CD4-positive, alpha-beta T cell treated with Interleukin-15 for 4 hours (primary cell): ENCODE data around the gene IFT122.

ENCODE experiments used
- DNase-seq: peaks from one replicate; pipeline ENCODE4 v3.0.0-alpha.2; 2020; ENCODE audit warnings: low spot score

The IFT122 gene

DNA sequence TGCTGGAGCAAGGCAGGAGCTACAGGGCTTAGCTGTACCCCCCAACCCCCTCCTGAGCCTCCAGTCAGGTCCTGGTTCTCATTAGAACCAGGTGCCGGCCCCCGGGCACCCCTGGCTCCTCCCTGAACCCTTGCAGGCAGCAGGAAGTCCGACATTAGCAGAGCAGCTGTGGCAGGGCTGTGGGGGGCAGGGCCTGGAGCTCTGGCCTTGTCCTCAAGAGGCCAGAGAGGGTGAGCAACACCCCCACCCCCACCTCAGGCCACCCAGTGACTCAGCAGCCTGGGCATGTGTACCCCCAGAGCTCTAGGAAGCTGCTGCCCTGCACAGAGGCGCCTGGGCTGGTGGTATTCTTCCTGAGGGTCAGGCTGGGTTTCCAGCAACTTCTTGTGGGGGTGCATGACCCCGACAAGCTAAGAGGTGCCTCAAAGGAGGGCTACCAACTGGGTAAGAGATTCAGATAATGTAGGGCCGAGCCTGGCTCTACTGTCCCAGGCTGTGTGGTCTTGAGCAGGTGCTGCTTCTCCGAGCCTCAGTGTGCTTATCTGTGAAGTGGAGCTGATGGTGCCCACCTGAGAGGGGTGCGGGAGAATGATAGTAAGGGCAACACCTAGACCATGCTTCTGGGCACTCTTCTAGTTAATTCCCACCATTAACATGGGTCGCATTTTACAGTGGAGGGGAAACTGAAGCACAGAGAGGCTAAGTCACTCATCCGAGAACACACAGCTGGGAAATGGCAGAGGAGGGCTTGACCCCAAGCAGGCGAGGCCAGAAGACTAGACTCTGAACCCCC is 118.9 kb downstream of the IFT122 start:
- DNase-seq, result no peak

- no peak for DNase-seq
These were observed 119.6 kb downstream of the IFT122 start for GRCh38 chr3:129559565-129560079.

DNA sequence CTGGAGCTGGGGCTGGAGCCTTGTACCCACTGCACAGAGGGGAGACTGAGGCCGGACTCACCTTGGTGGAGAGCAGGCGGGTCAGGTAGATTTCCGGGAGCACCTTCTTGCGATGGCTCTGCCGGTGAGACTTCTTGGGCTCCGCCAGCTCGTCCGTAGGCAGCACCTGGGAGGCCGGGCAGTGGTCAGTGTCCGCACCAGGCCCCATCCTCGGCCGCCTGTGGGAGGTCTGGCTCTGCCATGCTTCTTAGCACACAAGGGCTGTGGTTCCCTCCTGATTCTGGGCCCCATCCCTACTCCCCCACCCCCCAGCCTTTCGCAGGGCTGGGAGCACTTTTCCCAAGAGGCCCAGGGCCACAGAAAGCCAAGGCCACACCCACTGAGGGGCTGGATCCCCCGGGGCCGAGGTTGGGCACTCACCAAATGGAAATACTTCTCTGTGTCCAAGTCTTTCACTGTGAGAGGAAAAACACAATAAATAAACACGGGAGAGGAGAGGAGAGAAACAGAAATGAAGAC is 120.3 kb downstream of the IFT122 start:
- no peak for DNase-seq

DNA sequence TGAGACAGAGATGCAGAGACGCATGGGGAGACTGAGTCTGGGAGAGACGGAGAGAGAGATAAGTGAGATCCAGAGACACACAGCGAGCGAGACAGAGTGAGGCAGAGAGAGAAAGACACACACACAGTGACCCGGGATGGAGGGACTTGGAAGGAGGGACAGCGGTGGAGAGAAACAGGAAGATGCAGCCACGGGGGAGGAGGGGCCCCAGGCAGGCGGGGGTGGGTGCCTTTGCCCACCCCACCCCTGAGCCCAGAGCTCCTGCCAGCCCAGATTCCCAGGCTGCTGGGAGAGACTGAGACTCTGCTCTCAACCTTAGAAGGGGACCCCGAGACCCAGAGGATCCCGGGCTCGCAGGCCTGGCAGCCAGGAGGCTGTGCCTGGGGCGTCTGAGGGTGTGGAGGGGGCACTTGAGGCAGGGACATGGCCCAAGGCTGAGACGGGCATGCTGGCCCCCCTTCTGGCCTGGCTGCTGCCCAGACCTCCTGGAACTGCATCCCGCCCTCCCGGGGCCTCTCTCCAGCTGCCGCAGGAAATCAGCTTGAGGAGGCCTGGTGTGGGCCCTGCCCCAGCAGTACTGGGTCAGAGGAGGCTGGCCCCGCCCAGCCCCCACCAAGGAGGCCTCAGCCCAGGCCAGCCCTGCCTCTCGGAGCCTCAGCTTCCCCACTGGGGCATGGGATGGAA is 121.0 kb downstream of the IFT122 start:
- DNase-seq, result no peak

DNA sequence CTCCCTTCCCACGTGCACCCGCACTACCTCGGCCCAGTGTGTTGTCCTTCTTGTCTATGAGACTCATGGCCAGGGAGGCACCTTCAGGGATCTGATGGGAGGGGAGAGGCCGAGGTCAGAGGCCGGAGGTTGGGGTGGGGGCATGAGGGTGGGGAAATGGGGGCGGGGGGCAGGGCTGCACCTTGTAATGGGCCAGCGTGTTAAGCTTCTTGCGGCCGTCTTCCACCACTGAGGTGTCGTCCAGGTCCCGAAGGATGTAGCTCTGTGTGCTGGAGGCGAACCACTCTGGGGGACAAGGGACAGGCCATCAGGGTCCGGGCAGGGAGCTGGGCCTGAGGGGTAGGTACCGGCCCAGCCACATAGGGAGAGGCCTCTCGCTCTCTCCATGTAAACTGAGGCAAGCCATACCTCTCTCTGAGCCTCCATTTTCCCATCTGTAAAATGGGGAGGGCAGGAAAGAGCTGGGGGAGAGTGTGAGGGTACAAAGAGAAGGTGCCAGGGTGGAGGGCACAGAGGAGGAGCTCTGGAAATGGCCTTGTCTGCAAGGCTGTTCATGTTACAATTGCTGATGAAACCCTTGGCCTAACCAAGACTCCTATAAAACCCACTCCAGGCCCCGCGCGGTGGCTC is 121.7 kb downstream of the IFT122 start:
- DNase-seq, result no peak

GRCh38 chr3:129562803-129563202 is 122.8 kb downstream of the IFT122 start:
- no peak for DNase-seq

- DNase-seq, result no peak
These were observed 123.3 kb downstream of the IFT122 start for GRCh38 chr3:129563332-129563731.

- no peak for DNase-seq
These were observed 124.0 kb downstream of the IFT122 start for GRCh38 chr3:129563850-129564535.

DNA sequence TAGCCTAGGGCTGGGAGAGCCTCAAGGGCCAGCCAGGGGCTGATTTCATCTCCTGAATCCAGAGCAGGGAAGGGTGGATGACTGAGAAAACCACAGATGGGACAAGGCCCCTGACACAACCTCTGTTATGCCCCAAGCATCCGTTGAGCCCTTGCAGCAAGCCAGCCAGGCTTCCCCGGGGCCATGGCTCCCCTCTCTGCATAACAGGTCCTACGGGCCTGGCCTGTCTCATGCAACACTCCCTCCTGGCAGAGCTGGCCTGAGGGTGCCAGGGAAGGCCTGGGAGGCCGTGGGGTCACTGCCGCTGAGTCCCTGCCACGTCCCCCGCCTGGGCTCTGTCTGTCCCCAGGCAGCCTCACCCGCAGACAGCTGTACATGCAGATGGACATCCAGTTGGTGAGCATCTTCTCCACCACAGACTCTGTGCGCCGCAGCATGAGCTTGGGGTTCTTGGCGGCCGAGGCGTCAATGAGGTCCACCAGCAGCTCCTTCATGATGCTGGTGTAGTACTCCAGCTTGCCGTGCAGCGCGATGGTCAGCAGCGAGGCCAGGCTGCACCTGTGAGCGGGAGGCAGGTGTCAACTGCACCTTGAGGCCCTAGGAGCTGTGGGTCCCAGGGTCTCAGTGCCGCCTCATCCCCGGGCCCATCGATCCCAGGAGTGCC is 125.1 kb downstream of the IFT122 start:
- DNase-seq, result no peak

- DNase-seq, result no peak
These were observed 125.9 kb downstream of the IFT122 start for GRCh38 chr3:129565902-129566301.

- DNase-seq, result no peak
These were observed 127.2 kb downstream of the IFT122 start for GRCh38 chr3:129567176-129567705.

GRCh38 chr3:129567939-129568338 is 127.9 kb downstream of the IFT122 start:
- no peak for DNase-seq

- DNase-seq, result no peak
These were observed 129.8 kb downstream of the IFT122 start for GRCh38 chr3:129569856-129570255.
